Measurements from ENCODE around the gene RGS7.

RGS7 gene

GRCh38 chr1:241325456-241325855 lies 31.5 kb downstream of the RGS7 start:
- POLR2A ChIA-PET, result no interaction called here
- no peak for DNase-seq (ENCODE audit: low read depth, low spot score)
- CTCF ChIA-PET, result no interaction called here
- TF ChIP-seq CTCF (IDR thresholded peaks at IDR 0.05; ENCODE audit: insufficient read depth, low read length, missing control alignments), result no peak
- no peak overlapping the region for H3K4me3 ChIP-seq (ENCODE audit: low read depth, low read length)

GRCh38 chr1:241323514-241324195 lies 33.4 kb downstream of the RGS7 start:
- TF ChIP-seq CTCF (IDR thresholded peaks at IDR 0.05; ENCODE audit: insufficient read depth, low read length, missing control alignments), result no peak
- DNase-seq (ENCODE audit: low read depth, low spot score), result no peak
- CTCF ChIA-PET, result no interaction called here
- POLR2A ChIA-PET, result no interaction called here
- H3K4me3 ChIP-seq (ENCODE audit: low read depth, low read length), result no peak overlapping the region

GRCh38 chr1:241317676-241318075 lies 39.3 kb downstream of the RGS7 start:
- ChIA-PET CTCF (no interaction called here), POLR2A (no interaction called here)
- TF ChIP-seq CTCF (IDR thresholded peaks at IDR 0.05; ENCODE audit: insufficient read depth, low read length, missing control alignments), result no peak
- no peak for DNase-seq (ENCODE audit: low read depth, low spot score)
- no peak overlapping the region for H3K4me3 ChIP-seq (ENCODE audit: low read depth, low read length)

- CTCF ChIA-PET, result no interaction called here
- no peak for TF ChIP-seq CTCF (IDR thresholded peaks at IDR 0.05; ENCODE audit: insufficient read depth, low read length, missing control alignments)
- DNase-seq (ENCODE audit: low read depth, low spot score), result no peak
- POLR2A ChIA-PET, result no interaction called here
- no peak overlapping the region for H3K4me3 ChIP-seq (ENCODE audit: low read depth, low read length)
These were observed 40.6 kb downstream of the RGS7 start for GRCh38 chr1:241316372-241316771.

GRCh38 chr1:241311056-241311746 lies 45.8 kb downstream of the RGS7 start:
- ChIA-PET POLR2A (no interaction called here), CTCF (no interaction called here)
- TF ChIP-seq CTCF (IDR thresholded peaks at IDR 0.05; ENCODE audit: insufficient read depth, low read length, missing control alignments), result no peak
- H3K4me3 ChIP-seq (ENCODE audit: low read depth, low read length), result no peak overlapping the region
- no peak for DNase-seq (ENCODE audit: low read depth, low spot score)

- ChIA-PET POLR2A (no interaction called here), CTCF (no interaction called here)
- H3K4me3 ChIP-seq (ENCODE audit: low read depth, low read length), result no peak overlapping the region
- DNase-seq (ENCODE audit: low read depth, low spot score), result no peak
- no peak for TF ChIP-seq CTCF (IDR thresholded peaks at IDR 0.05; ENCODE audit: insufficient read depth, low read length, missing control alignments)
These were observed 46.6 kb downstream of the RGS7 start for GRCh38 chr1:241310451-241310850.

All from AG04449 (cell line).